HPDE6-E6E7 (cell line): ENCODE data around the gene CRK.

ENCODE experiments used
- DNase-seq: peaks from one replicate; pipeline ENCODE4 v3.0.0; 2011; ENCODE audit warnings: missing footprints; ENCODE audit errors: extremely low spot score

CRK gene

GRCh38 chr17:1455797-1456599, at the start of gene CRK:
Gene CRK, minus strand, starts transcription at chr17:1456232. Its CDS starts 115 bp downstream, at chr17:1456117.
- DNase-seq, result peak; percentile 95

- DNase-seq, result no peak
Observed at GRCh38 chr17:1505586-1505985, 49.6 kb upstream of the CRK start.

DNA sequence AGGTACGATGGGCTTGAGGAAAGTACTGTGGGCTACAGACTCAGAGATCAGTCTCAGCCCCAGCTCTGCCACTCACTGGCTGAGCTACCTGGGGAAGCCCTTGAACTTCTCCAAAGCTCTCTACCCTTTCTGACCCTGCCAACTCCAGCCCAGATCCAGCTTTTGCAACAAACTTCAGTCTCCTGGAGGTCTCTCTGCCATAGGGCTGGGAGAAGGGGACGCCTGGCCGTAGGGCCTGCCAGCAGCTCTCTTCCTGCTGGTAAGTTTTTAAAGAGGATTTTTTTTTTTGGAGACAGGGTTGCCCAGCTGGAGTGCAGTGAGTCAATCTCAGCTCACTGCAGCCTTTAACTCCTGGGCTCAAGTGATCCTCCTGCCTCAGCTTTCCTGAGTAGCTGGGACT, 48.8 kb upstream of the CRK start:
- no peak for DNase-seq

DNA sequence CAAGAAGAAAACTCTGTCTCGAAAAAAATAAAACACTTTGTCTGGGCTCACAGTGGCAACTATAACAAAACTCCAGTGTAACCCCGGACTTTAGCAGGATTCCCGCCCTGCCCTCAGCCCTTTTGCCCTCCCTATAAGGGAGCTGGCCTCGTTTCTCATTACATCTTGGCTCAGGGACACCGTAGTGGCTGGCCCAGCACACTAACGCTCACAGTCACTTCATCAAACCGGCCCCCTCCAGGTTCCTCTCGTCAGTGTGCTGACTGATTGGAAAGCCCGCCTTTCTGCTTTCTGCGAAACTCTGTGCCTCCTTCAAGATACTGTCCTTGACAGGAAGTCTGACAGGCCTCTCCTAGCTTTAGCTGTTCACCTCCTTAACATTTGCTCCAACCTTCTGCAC, 47.7 kb upstream of the CRK start:
- DNase-seq, result no peak

- no peak for DNase-seq
Observed at GRCh38 chr17:1498869-1499268, 42.8 kb upstream of the CRK start.

GRCh38 chr17:1498233-1498632, 42.2 kb upstream of the CRK start:
- no peak for DNase-seq

DNA sequence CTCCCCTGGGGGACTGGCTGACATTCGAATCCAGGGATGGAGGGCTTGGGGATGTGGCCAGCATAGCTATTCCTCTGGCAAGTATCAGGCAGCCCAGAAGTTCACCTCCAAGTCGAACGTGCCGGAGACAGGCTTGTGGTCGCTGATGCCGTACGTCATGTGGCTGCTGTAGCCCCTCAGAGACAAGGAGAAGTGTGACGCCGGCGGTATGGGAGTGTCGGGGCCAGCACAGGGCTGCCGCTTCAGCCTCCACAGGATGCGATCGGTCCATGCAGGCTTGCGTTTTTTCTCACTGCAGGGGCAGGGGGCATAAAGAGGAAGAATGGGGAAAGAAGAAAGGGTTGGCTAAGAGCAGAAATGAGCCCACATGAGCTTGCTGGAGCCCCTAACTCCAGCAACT, 41.8 kb upstream of the CRK start:
- DNase-seq, result no peak

- DNase-seq, result no peak
Observed at GRCh38 chr17:1496869-1497268, 40.8 kb upstream of the CRK start.

DNA sequence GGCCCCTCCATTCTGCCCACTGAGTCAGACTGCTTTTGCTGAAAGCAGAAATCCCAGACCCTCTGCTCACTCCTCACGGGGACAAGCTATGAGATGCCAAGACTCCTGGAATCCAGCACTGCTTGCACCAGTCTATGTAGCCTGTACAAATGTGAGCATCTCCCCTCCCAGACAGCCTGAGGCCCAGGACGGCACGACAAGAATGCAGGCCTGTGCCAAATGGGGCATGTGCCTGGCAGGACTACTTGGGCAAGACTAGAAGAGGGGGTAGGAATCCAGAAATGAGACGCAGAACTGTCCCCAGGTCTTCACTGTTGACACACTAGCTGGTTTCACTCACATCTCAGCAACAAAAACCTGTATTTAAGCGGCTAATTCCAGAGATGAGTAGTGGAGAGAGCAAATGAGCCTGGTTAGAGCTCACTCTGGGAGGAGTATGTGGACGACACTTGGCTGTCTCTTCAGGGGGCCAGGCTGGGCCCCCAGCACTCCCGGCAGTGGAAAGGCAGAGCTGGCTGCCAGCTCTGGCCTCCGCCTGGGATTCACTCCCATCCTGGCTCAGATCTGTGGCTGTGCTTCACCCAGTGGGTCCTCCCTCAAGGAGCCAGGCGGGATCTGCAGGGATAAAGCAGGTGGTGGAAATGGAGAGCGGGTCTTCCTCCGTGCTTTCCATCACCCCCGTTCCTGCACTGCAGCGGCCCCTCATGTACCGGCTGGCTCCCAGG, 39.4 kb upstream of the CRK start:
- no peak for DNase-seq

- no peak for DNase-seq
Observed at GRCh38 chr17:1494736-1495253, 38.8 kb upstream of the CRK start.

DNA sequence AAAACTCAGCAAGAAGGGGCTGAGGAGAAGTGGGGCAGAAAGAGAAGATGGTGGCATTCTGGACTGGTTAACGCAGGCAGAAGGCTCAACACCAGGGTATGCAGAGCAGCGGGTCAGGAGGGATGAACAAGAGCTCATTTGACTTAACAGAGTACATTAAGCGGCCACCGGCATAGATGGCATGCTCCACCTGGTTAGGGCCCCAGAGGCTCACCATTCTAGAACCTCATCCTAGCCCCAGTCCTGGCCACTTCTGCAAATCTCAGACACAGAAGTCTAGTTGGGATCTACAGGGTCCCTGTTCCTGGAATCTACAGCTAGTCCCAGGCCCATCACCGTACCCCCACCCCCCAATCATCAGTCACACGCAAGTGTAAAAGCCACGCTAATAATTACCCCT, 38.2 kb upstream of the CRK start:
- DNase-seq, result no peak

- no peak for DNase-seq
Observed at GRCh38 chr17:1493291-1493980, 37.4 kb upstream of the CRK start.

GRCh38 chr17:1492249-1493206, 36.5 kb upstream of the CRK start, which contains the start of gene MYO1C:
Gene MYO1C, minus strand, starts transcription at chr17:1492686. Its CDS starts 199 bp downstream, at chr17:1492487.
- no peak for DNase-seq

- DNase-seq, result peak; percentile 75
Observed at GRCh38 chr17:1491443-1492248, 35.6 kb upstream of the CRK start.

DNA sequence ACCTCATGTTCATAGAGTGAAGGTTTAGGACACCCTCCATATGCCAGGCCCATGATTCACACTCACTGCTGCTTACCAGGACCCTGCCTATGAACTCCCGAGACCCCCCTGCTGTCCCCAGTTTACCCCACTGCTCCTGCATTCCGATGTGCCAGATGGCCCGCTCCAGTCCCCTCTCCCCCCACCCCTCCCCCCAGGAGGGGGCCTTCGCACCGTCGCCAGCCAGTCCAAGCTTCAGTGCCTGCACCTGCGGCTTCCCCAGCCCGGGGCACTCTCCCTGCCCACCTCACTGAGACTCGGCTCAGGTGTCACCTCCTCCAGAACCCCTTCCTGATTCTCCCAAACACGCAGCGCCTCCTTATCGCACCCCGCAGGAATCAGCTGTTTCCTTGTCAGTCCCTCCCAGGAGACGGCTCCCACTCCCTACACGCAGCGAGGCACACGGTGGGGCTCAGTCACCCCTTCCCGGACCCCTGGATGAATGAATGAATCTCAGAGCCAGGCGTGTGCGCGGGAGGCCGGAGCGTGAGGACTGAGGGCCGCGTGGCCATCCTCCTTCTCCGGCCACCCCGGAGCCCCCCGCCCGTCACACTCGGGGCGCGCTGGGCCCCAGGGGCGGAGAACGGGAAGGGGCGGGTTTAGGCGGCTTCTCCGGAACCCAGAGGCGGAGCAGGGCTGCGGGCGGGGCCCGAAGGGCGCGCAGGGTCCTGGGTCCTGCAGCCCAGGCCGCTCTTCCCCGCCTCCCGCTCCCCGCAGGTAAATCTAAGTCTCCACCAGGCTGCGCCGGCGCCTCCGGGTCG, 34.8 kb upstream of the CRK start:
- DNase-seq, result no peak

GRCh38 chr17:1488826-1489270, 32.8 kb upstream of the CRK start:
- DNase-seq, result no peak

DNA sequence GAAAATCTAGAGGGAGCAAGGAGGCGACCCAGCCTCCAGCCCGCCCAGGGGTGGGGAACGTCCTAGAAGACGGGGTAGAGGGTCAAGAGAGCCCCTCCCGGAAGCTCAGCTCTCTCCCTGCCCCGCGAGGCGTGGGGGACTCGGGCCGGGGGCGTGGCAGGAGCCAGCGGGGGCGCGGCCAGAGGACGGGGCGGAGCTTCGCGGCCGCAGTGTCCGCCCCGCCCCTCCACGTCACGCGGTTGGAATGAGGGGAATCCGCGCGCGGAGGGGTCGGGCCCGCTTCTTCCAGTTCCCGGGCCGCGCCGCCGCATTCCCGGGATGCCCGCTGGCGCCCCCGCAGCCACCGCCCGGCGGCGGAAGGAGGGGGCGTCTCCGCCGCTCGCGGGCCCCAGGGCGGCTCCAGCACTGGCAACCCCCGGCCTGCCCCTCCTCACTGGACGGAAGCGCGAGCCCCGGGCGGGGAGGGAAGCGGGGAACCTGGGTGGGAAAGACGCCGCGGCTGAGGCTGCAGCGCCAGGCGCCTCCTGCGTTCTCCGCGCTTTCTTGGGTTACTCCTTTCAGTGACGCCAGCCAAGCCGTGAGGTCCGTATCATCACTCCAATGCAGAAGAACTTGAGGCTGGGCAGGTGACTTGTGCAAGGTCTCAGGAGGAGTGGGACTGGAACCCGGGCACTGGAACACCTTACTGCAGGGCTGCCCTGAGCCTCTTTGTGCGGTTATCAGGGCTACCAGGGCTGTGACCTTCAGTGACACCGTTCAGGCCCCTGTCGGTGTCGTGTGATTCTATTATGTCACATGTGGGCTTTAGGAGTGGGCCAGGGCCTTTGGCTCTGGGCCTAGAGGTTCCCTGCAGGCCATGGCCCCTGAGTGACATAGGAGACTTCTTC, 32.1 kb upstream of the CRK start:
- DNase-seq, result peak; percentile 74
